ENCODE results near the gene PIKFYVE. TPM values are rescaled to one million over a fixed set of nuclear protein-coding genes. Genes with fewer than 3 reads are reported as not detected.
"Not testable (repeated sequence)": the region's sequence is repeated elsewhere in the genome, so short reads cannot be mapped to it uniquely, and the experiment has no call there.

The PIKFYVE gene
- total RNA-seq, 2 experiments from 2014 or later, result 29.7 to 50.0 TPM

DNA sequence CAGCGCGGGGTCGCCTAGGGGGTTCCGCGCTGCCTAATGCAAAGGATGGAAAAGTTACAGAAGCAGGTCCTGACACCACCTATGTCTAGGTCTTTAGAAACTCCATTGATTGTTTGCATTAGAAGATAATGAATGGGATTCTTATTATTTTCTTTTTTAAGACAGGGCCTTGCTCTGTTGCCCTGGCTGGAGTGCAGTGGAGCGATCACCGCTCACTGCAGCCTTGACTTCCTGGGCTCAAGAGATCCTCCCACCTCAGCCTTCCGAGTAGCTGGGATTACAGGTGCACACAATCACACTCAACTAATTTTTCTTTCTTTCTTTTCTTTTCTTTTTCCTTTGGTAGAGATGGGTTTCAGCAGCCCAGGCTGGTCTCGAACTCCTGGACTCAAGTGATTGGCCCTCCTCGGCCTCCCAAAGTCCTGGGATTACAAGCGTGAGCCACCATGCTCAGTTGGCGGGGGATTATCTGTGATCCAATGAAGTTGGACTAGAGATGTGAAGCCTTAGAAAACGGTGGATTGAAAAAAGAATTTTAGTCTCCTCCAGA, 10.4 kb upstream of the PIKFYVE start:
- CTCF ChIA-PET (ENCODE audit: unreplicated experiment), result interaction anchor here (3.8 kb wide), 1 partner anchor 10 kb away, joined by 17 read pairs; the partner anchor contains the start of gene PIKFYVE
- H3K4me3 ChIP-seq (ENCODE audit: low read depth, low read length, poor library complexity, severe bottlenecking), result peak overlapping the region; percentile 77

DNA sequence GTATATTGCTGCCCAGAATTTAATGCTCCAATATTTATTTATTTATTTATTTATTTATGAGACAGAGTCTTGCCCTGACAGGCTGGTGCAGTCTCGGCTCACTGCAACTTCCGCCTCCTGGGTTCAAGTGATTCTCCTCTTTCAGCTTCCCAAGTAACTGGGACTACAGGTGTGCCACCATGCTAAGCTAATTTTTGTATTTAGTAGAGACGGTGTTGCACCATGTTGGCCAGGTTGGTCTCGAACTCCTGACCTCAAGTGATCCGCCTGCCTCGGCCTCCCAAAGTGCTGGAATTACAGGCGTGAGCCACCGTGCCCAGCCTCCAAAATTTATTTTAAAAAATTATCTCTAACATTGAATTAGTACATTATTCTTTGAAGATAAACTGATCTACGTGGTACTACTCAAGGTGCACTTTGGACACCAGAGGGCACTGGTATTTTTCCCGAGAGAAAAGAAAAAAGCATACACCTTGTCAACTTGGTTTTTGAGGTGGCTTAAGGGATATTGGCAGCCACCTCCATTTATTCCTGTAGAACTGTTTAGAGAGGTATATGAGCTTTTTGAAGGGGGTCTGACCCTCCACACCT, 9.8 kb upstream of the PIKFYVE start:
- no TSS peak for BruUV-seq (replicated peaks)
- H3K36me3 ChIP-seq (ENCODE audit: insufficient read depth, low read length), result peaks cover 24% of the 10 kb centered on the region
- H3K9me3 ChIP-seq (ENCODE audit: low read length), result no peaks in the 10 kb centered on the region
- H3K4me2 ChIP-seq (ENCODE audit: low read length), result peak overlapping the region; percentile 63
- peaks cover 9% of the 10 kb centered on the region; the same call in 1 of the 2 replicates for H3K79me2 ChIP-seq (ENCODE audit: insufficient read depth, low read depth, low read length)
- no peak overlapping the region for H3K4me3 ChIP-seq (ENCODE audit: low read depth, low read length, poor library complexity, severe bottlenecking)
- intact Hi-C loops (cut with micrococcal nuclease; ENCODE audit: unreplicated experiment), result no loop called here
- peaks cover 29% of the 10 kb centered on the region for H3K4me1 ChIP-seq (ENCODE audit: insufficient read depth, low read length, poor library complexity, severe bottlenecking)
- peaks cover 4% of the 10 kb centered on the region; the same call in 1 of the 2 replicates for H4K20me1 ChIP-seq (ENCODE audit: insufficient read depth, low read length)
- ChIA-PET POLR2A (interaction anchor here (0.6 to 3.8 kb wide), 3 partner anchors 10 to 586 kb away, joined by 3 to 44 read pairs (median 3); partner anchors contain the start of gene PIKFYVE), CTCF (ENCODE audit: unreplicated experiment) (interaction anchor here (3.8 kb wide), 1 partner anchor 10 kb away, joined by 17 read pairs; the partner anchor contains the start of gene PIKFYVE)
- no peaks in the 10 kb centered on the region for H3K9me2 ChIP-seq (ENCODE audit: insufficient read depth, low read length)
- peak; percentile 58 for DNase-seq (ENCODE audit: low spot score)
- TF ChIP-seq, protein P1, sequence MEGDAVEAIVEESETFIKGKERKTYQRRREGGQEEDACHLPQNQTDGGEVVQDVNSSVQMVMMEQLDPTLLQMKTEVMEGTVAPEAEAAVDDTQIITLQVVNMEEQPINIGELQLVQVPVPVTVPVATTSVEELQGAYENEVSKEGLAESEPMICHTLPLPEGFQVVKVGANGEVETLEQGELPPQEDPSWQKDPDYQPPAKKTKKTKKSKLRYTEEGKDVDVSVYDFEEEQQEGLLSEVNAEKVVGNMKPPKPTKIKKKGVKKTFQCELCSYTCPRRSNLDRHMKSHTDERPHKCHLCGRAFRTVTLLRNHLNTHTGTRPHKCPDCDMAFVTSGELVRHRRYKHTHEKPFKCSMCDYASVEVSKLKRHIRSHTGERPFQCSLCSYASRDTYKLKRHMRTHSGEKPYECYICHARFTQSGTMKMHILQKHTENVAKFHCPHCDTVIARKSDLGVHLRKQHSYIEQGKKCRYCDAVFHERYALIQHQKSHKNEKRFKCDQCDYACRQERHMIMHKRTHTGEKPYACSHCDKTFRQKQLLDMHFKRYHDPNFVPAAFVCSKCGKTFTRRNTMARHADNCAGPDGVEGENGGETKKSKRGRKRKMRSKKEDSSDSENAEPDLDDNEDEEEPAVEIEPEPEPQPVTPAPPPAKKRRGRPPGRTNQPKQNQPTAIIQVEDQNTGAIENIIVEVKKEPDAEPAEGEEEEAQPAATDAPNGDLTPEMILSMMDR (conservative IDR thresholded peaks at IDR 0.05; ENCODE audit: low read length), result peak; percentile 78
- TF ChIP-seq EZH2phosphoT487 (IDR thresholded peaks at IDR 0.05; ENCODE audit: borderline replicate concordance, low read depth, low read length), result no peak
- no peak overlapping the region for H3K27ac ChIP-seq (ENCODE audit: low read depth, low read length, poor library complexity, severe bottlenecking)
- no peak overlapping the region for H2AFZ ChIP-seq (ENCODE audit: low read length)

More for the DNA sequence above, 10.4 kb upstream of the PIKFYVE start:
- H2AFZ ChIP-seq (ENCODE audit: low read length), result peak overlapping the region; percentile 69; the same call in 1 of the 2 replicates
- no peak for DNase-seq (ENCODE audit: low spot score)
- no peaks in the 10 kb centered on the region for H3K9me3 ChIP-seq (ENCODE audit: low read length)
- peak overlapping the region; percentile 63 for H3K4me2 ChIP-seq (ENCODE audit: low read length)
- peaks cover 35% of the 10 kb centered on the region for H3K4me1 ChIP-seq (ENCODE audit: insufficient read depth, low read length, poor library complexity, severe bottlenecking)
- intact Hi-C loops (cut with micrococcal nuclease; ENCODE audit: unreplicated experiment), result loop anchor here (1.0 kb wide), 1 partner anchor 11 kb away; the partner anchor contains the start of gene PIKFYVE
- peaks cover 30% of the 10 kb centered on the region for H3K36me3 ChIP-seq (ENCODE audit: insufficient read depth, low read length)
- peaks cover 9% of the 10 kb centered on the region; the same call in 1 of the 2 replicates for H3K79me2 ChIP-seq (ENCODE audit: insufficient read depth, low read depth, low read length)
- BruUV-seq (replicated peaks), result no TSS peak
- peak overlapping the region; percentile 65 for H3K27ac ChIP-seq (ENCODE audit: low read depth, low read length, poor library complexity, severe bottlenecking)
- no peak for TF ChIP-seq EZH2phosphoT487 (IDR thresholded peaks at IDR 0.05; ENCODE audit: borderline replicate concordance, low read depth, low read length)
- TF ChIP-seq, protein P1 (conservative IDR thresholded peaks at IDR 0.05; ENCODE audit: low read length), result peak; percentile 53; the same call in 1 of the 2 replicates
- POLR2A ChIA-PET, result interaction anchor here (0.9 to 3.8 kb wide), 3 partner anchors 10 to 65 kb away, joined by 3 to 44 read pairs (median 3); partner anchors contain the start of gene PIKFYVE
- no peaks in the 10 kb centered on the region for H3K9me2 ChIP-seq (ENCODE audit: insufficient read depth, low read length)
- peaks cover 4% of the 10 kb centered on the region; the same call in 1 of the 2 replicates for H4K20me1 ChIP-seq (ENCODE audit: insufficient read depth, low read length)

DNA sequence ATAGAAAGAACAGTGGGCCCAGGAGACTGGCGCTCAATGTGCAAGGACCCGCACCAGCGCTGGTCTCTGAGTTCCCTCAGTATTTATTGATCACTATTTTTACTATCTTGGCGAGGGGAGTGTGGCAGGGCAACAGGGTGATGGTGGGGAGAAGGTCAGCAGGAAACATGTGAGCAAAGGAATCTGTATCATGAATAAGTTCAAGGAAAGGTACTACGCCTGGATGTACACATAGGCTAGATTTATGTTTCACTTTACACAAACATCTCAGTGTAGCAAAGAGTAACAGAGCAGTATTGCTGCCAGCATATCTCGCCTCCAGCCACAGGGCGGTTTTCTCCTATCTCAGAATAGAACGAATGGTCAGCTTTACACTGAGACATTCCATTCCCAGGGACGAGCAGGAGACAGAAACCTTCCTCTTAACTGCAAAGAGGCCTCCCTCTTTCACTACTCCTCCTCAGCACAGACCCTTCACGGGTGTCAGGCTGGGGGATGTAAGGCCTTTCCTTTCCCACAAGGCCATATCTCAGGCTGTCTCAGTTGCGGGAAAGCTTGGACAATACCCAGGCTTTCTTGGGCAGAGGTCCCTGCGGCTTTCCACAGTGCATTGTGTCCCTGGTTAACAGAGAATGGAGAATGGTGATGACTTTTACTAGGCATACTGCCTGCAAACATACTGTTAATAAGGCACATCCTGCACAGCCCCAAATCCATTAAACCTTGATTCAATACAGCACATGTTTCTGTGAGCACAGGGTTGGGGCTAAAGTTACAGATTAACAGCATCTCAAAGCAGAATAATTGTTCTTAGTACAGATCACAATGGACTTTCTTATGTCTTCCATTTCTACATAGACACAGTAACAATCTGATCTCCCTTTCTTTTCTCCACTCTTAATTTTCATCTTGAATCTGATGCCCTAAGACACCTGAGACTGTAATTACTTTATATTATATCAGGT, 8.9 kb upstream of the PIKFYVE start:
- peaks cover 15% of the 10 kb centered on the region for H3K36me3 ChIP-seq (ENCODE audit: insufficient read depth, low read length)
- BruUV-seq (replicated peaks); H3K4me2 ChIP-seq (ENCODE audit: low read length); intact Hi-C loops (cut with micrococcal nuclease; ENCODE audit: unreplicated experiment); H3K9me3 ChIP-seq (ENCODE audit: low read length); H3K27ac ChIP-seq (ENCODE audit: low read depth, low read length, poor library complexity, severe bottlenecking); H3K9me2 ChIP-seq (ENCODE audit: insufficient read depth, low read length); H3K79me2 ChIP-seq (ENCODE audit: insufficient read depth, low read depth, low read length); H2AFZ ChIP-seq (ENCODE audit: low read length); H4K20me1 ChIP-seq (ENCODE audit: insufficient read depth, low read length); H3K4me3 ChIP-seq (ENCODE audit: low read depth, low read length, poor library complexity, severe bottlenecking); DNase-seq (ENCODE audit: low spot score): not testable (repeated sequence)
- POLR2A ChIA-PET, result interaction anchor here (3.8 kb wide), 1 partner anchor 9 kb away, joined by 44 read pairs; the partner anchor contains the start of gene PIKFYVE
- peaks cover 27% of the 10 kb centered on the region for H3K4me1 ChIP-seq (ENCODE audit: insufficient read depth, low read length, poor library complexity, severe bottlenecking)
- CTCF ChIA-PET (ENCODE audit: unreplicated experiment), result interaction anchor here (3.8 kb wide), 1 partner anchor 9 kb away, joined by 17 read pairs; the partner anchor contains the start of gene PIKFYVE

Measured in OCI-LY7 (cell line).